ENCODE measurements around the gene TLE7.

The TLE7 gene

GRCh38 chr16:71442051-71442440 is at the start of gene TLE7:
TSS of gene TLE7 (minus strand) at chr16:71442054. CDS start at chr16:71433324, 8,730 bp downstream.
- no peak for DNase-seq

GRCh38 chr16:71491054-71491453 is 49.2 kb upstream of the TLE7 start:
- DNase-seq, result no peak

GRCh38 chr16:71490361-71490760 is 48.5 kb upstream of the TLE7 start:
- no peak for DNase-seq

- DNase-seq, result no peak
Observed at GRCh38 chr16:71489122-71489521, 47.3 kb upstream of the TLE7 start, which contains the start of gene ZNF19. TSS of gene ZNF19 (minus strand) at chr16:71489324. CDS start at chr16:71482114, 7,210 bp downstream.

GRCh38 chr16:71484006-71484893 is 42.4 kb upstream of the TLE7 start:
- peak; percentile 39 for DNase-seq

GRCh38 chr16:71482569-71482968 is 40.7 kb upstream of the TLE7 start:
- DNase-seq, result no peak

- DNase-seq, result no peak
Observed at GRCh38 chr16:71480956-71481355, 39.1 kb upstream of the TLE7 start.

- peak; percentile 7 for DNase-seq
Observed at GRCh38 chr16:71479420-71479819, 37.6 kb upstream of the TLE7 start.

GRCh38 chr16:71476457-71477124 is 34.7 kb upstream of the TLE7 start:
- no peak for DNase-seq

GRCh38 chr16:71474864-71475263 is 33.0 kb upstream of the TLE7 start:
- DNase-seq, result no peak

GRCh38 chr16:71473891-71474290 is 32.0 kb upstream of the TLE7 start:
- DNase-seq, result no peak

GRCh38 chr16:71472931-71473330 is 31.1 kb upstream of the TLE7 start:
- DNase-seq, result no peak

- no peak for DNase-seq
Observed at GRCh38 chr16:71472051-71472450, 30.2 kb upstream of the TLE7 start.

- no peak for DNase-seq
Observed at GRCh38 chr16:71467810-71468209, 26.0 kb upstream of the TLE7 start.

- DNase-seq, result no peak
Observed at GRCh38 chr16:71464231-71464630, 22.4 kb upstream of the TLE7 start.

- peak; percentile 39 for DNase-seq
Observed at GRCh38 chr16:71461686-71462648, 20.1 kb upstream of the TLE7 start, which contains the start of gene ZNF23. TSS of gene ZNF23 (minus strand) at chr16:71462247. CDS start at chr16:71456796, 5,451 bp downstream.

GRCh38 chr16:71460941-71461340 is 19.1 kb upstream of the TLE7 start:
- DNase-seq, result no peak

GRCh38 chr16:71460236-71460635 is 18.4 kb upstream of the TLE7 start:
- DNase-seq, result no peak

- no peak for DNase-seq
Observed at GRCh38 chr16:71459510-71459909, 17.7 kb upstream of the TLE7 start.

GRCh38 chr16:71456801-71457200 is 14.9 kb upstream of the TLE7 start:
- DNase-seq, result no peak

GRCh38 chr16:71453036-71453435 is 11.2 kb upstream of the TLE7 start:
- no peak for DNase-seq

- no peak for DNase-seq
Observed at GRCh38 chr16:71449020-71449419, 7.2 kb upstream of the TLE7 start.
